AG04450 (cell line): ENCODE data around the gene TEX10. TPM values are rescaled to one million over a fixed set of nuclear protein-coding genes. Genes with fewer than 3 reads are reported as not detected.

Source experiments
- CTCF ChIA-PET: fragments of 300-600, 350-600 bp; formaldehyde crosslinking; extraction: SDS; loops from one replicate; lab custom pipeline; 2022; ENCODE audit warnings: antibody characterized with exemption, inconsistent platforms; lab: Charles Lee
- POLR2A ChIA-PET: fragments of 350-600 bp; formaldehyde crosslinking; extraction: SDS; loops from one replicate; lab custom pipeline; 2021; ENCODE audit warnings: antibody characterized with exemption, inconsistent platforms; lab: Yijun Ruan, JAX
- DNase-seq: peaks from one replicate; pipeline ENCODE4 v3.0.0-alpha.2; 2011; ENCODE audit warnings: low read depth, low spot score
- H3K27ac ChIP-seq: one replicate; pipeline ENCODE4 v1.5.1; 2012; ENCODE audit warnings: low read depth, low read length, control low read depth
- H3K27me3 ChIP-seq: one replicate; pipeline ENCODE4 v1.6.0; 2012; ENCODE audit warnings: low read length; ENCODE audit not compliant: control insufficient read depth, insufficient read depth
- H3K4me3 ChIP-seq: 2 replicates; pipeline ENCODE4 v1.5.1; 2011; ENCODE audit warnings: mild to moderate bottlenecking, low read depth, low read length, control low read depth
- H3K9me3 ChIP-seq: 2 replicates; pipeline ENCODE4 v1.5.1; 2012; ENCODE audit warnings: low read length; ENCODE audit not compliant: control insufficient read depth, insufficient read depth
- CTCF ChIP-seq: IDR thresholded peaks from 2 replicates; pipeline ENCODE4 v1.5.1; 2011; ENCODE audit warnings: low read depth, low read length, control low read depth, inconsistent platforms
- polyA plus RNA-seq: library from polyadenylated mRNA; depleted of rRNA; stranded (reverse); fragments of >200 nt; gene quantifications from 2 replicates; pipeline ENCODE4 v1.2.3, GENCODE V29; 2011

Gene TEX10
- polyA plus RNA-seq, 1 experiment, result 31.5 TPM

- no peak overlapping the region for H3K27ac ChIP-seq
- TF ChIP-seq CTCF, result no peak
- H3K9me3 ChIP-seq, result no peaks in the 10 kb centered on the region
- DNase-seq, result no peak
- H3K4me3 ChIP-seq, result no peak overlapping the region
- no peaks in the 10 kb centered on the region for H3K27me3 ChIP-seq
- POLR2A ChIA-PET, result no interaction called here
- CTCF ChIA-PET, result interaction anchor here (0.6 to 1.6 kb wide), 2 partner anchors 9 to 18 kb away, joined by 7 to 8 read pairs; no protein-coding TSS in a partner anchor
Observed at GRCh38 chr9:100315561-100315960, 37.2 kb downstream of the TEX10 start.

GRCh38 chr9:100309992-100310391 is 42.8 kb downstream of the TEX10 start:
- TF ChIP-seq CTCF, result no peak
- H3K27ac ChIP-seq, result no peak overlapping the region
- no peak for DNase-seq
- ChIA-PET CTCF (no interaction called here), POLR2A (no interaction called here)
- H3K27me3 ChIP-seq, result no peaks in the 10 kb centered on the region
- no peaks in the 10 kb centered on the region for H3K9me3 ChIP-seq
- no peak overlapping the region for H3K4me3 ChIP-seq

- TF ChIP-seq CTCF, result no peak
- DNase-seq, result no peak
- Histone ChIP-seq H3K4me3 (no peak overlapping the region), H3K27ac (no peak overlapping the region), H3K9me3 (no peaks in the 10 kb centered on the region), H3K27me3 (no peaks in the 10 kb centered on the region)
- ChIA-PET CTCF (no interaction called here), POLR2A (no interaction called here)
Observed at GRCh38 chr9:100308965-100309564, 43.7 kb downstream of the TEX10 start.

- no peaks in the 10 kb centered on the region for H3K27me3 ChIP-seq
- DNase-seq, result no peak
- TF ChIP-seq CTCF, result no peak
- ChIA-PET CTCF (interaction anchor here (1.4 kb wide), 1 partner anchor 18 kb away, joined by 3 read pairs; no protein-coding TSS in a partner anchor), POLR2A (no interaction called here)
- no peaks in the 10 kb centered on the region for H3K9me3 ChIP-seq
- no peak overlapping the region for H3K27ac ChIP-seq
- H3K4me3 ChIP-seq, result no peak overlapping the region
Observed at GRCh38 chr9:100307080-100307479, 45.7 kb downstream of the TEX10 start.

GRCh38 chr9:100306283-100306682 is 46.5 kb downstream of the TEX10 start:
- TF ChIP-seq CTCF, result no peak
- POLR2A ChIA-PET, result no interaction called here
- Histone ChIP-seq H3K9me3 (no peaks in the 10 kb centered on the region), H3K27ac (no peak overlapping the region), H3K27me3 (no peaks in the 10 kb centered on the region), H3K4me3 (no peak overlapping the region)
- DNase-seq, result no peak
- CTCF ChIA-PET, result no interaction called here
